Mammary epithelial cell (primary cell): ENCODE data around the gene FHIT.

Source experiments
- EZH2 ChIP-seq: IDR thresholded peaks from 2 replicates; pipeline ENCODE4 v1.6.1; 2012; ENCODE audit warnings: low read length, inconsistent platforms, borderline replicate concordance
- TF ChIP-seq, protein P1 (sequence below), 2 donors: IDR thresholded peaks in 1 of 2; conservative IDR thresholded peaks in 1 of 2; 2 replicates each; pipeline ENCODE4 v1.5.1; 2011 to 2012; ENCODE audit warnings: inconsistent platforms in 2 of 2, low read length in 2 of 2, mild to moderate bottlenecking in 2 of 2, control low read depth in 1 of 2, low read depth in 1 of 2; ENCODE audit not compliant: insufficient read depth in 1 of 2; ENCODE audit errors: extremely low read depth in 1 of 2

DNA sequence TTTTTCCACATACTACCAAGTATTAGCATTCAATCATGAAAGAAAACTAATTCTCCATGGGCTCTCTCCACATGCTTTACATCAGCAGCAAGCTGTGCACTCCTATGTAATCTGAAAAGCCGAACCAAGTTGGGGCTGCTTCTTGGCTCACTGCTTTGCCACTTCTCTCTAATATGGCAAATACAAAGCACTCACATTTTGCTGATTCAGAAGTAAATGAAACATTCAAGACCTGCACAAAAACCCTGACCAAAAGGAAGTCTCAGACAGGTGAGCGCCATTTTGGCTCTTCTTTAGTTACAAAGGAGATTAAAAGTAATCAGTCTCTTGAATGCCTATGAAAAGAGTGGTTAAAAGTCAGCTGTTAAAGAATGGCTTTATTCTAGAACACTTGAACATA, 915.2 kb downstream of the FHIT start:
- TF ChIP-seq, protein P1, sequence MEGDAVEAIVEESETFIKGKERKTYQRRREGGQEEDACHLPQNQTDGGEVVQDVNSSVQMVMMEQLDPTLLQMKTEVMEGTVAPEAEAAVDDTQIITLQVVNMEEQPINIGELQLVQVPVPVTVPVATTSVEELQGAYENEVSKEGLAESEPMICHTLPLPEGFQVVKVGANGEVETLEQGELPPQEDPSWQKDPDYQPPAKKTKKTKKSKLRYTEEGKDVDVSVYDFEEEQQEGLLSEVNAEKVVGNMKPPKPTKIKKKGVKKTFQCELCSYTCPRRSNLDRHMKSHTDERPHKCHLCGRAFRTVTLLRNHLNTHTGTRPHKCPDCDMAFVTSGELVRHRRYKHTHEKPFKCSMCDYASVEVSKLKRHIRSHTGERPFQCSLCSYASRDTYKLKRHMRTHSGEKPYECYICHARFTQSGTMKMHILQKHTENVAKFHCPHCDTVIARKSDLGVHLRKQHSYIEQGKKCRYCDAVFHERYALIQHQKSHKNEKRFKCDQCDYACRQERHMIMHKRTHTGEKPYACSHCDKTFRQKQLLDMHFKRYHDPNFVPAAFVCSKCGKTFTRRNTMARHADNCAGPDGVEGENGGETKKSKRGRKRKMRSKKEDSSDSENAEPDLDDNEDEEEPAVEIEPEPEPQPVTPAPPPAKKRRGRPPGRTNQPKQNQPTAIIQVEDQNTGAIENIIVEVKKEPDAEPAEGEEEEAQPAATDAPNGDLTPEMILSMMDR (conservative IDR thresholded peaks at IDR 0.05 in 1 of 2, IDR thresholded peaks at IDR 0.05 in 1 of 2; ENCODE audit: extremely low read depth in 1 of 2, insufficient read depth in 1 of 2, low read depth in 1 of 2, low read length in 2 of 2): no peak
- TF ChIP-seq EZH2: no peak
